Keratinocyte (primary cell): ENCODE data around the gene ZSCAN1. TPM values are rescaled to one million over a fixed set of nuclear protein-coding genes. Genes with fewer than 3 reads are reported as not detected.

Experiments used
- DNase-seq: peaks from one replicate; pipeline ENCODE4 v3.0.0-alpha.2; 2011; ENCODE audit warnings: low read depth, missing footprints, low spot score
- FAIRE-seq: peaks from 2 replicates; lab custom pipeline; 2011; peaks lifted over from hg19 to GRCh38; lab: Jason Lieb, UNC
- H2AFZ ChIP-seq: 2 replicates; pipeline ENCODE4 v1.6.0; 2012; ENCODE audit warnings: low read length, control low read depth, inconsistent platforms; ENCODE audit not compliant: control insufficient read depth
- H3K27ac ChIP-seq: 2 replicates; pipeline ENCODE4 v1.5.1; 2011; ENCODE audit warnings: low read length; ENCODE audit not compliant: control insufficient read depth, insufficient read depth
- H3K27me3 ChIP-seq: 3 replicates; pipeline ENCODE4 v1.6.0; 2011; ENCODE audit warnings: low read length; ENCODE audit not compliant: control insufficient read depth, insufficient read depth; ENCODE audit errors: extremely low read depth
- H3K36me3 ChIP-seq, 2 experiments: 2 replicates in 1 of 2; 3 replicates in 1 of 2; pipeline ENCODE4 v1.5.1; 2011; ENCODE audit warnings: low read length in 2 of 2, mild to moderate bottlenecking in 1 of 2; ENCODE audit not compliant: control insufficient read depth in 2 of 2, insufficient read depth in 2 of 2; ENCODE audit errors: extremely low read depth in 1 of 2
- H3K4me1 ChIP-seq: 3 replicates; pipeline ENCODE4 v1.5.1; 2011; ENCODE audit warnings: low read length; ENCODE audit not compliant: control insufficient read depth, insufficient read depth; ENCODE audit errors: extremely low read depth
- H3K4me2 ChIP-seq: 3 replicates; pipeline ENCODE4 v1.6.0; 2011; ENCODE audit warnings: low read depth, low read length; ENCODE audit not compliant: control insufficient read depth, insufficient read depth; ENCODE audit errors: extremely low read depth
- H3K4me3 ChIP-seq, 3 experiments: fragments of 200-600 bp in 1 of 3; sonication (generic) in 1 of 3; 2 replicates in 2 of 3; 3 replicates in 1 of 3; pipeline ENCODE4 v1.5.1; 2011 to 2016; ENCODE audit warnings: low read length in 3 of 3, mild to moderate bottlenecking in 3 of 3, control low read depth in 2 of 3, inconsistent platforms in 1 of 3, low read depth in 1 of 3, mixed read lengths in 1 of 3, mixed run types in 1 of 3, moderate library complexity in 1 of 3; ENCODE audit not compliant: control insufficient read depth in 2 of 3, insufficient read depth in 2 of 3; ENCODE audit errors: extremely low read depth in 1 of 3
- H3K79me2 ChIP-seq: 2 replicates; pipeline ENCODE4 v1.6.0; 2012; ENCODE audit warnings: low read length; ENCODE audit not compliant: control insufficient read depth, insufficient read depth
- H3K9ac ChIP-seq: 3 replicates; pipeline ENCODE4 v1.6.0; 2011; ENCODE audit warnings: low read length; ENCODE audit not compliant: control insufficient read depth, insufficient read depth; ENCODE audit errors: extremely low read depth
- H3K9me1 ChIP-seq: 3 replicates; pipeline ENCODE4 v1.6.0; 2011; ENCODE audit warnings: low read length; ENCODE audit not compliant: control insufficient read depth, insufficient read depth; ENCODE audit errors: extremely low read depth
- H3K9me3 ChIP-seq: 2 replicates; pipeline ENCODE4 v1.5.1; 2012; ENCODE audit warnings: low read depth, low read length; ENCODE audit not compliant: control insufficient read depth
- H4K20me1 ChIP-seq: 3 replicates; pipeline ENCODE4 v1.6.0; 2011; ENCODE audit warnings: low read length; ENCODE audit not compliant: control insufficient read depth, insufficient read depth; ENCODE audit errors: extremely low read depth
- CTCF ChIP-seq, 3 experiments: IDR thresholded peaks in 1 of 3; conservative IDR thresholded peaks in 1 of 3; optimal IDR thresholded peaks in 1 of 3; 2 replicates in 2 of 3; 3 replicates in 1 of 3; pipeline versions ENCODE3 to v1.5.1; 2011; ENCODE audit warnings: low read length in 3 of 3, mild to moderate bottlenecking in 3 of 3, moderate library complexity in 2 of 3, control low read depth in 1 of 3, inconsistent platforms in 1 of 3; ENCODE audit not compliant: insufficient read depth in 2 of 3; ENCODE audit errors: extremely low read depth in 1 of 3
- EZH2 ChIP-seq: IDR thresholded peaks from one replicate; pipeline ENCODE4 v1.6.1; 2012; ENCODE audit warnings: inconsistent platforms, mild to moderate bottlenecking, low read length, moderate library complexity
- dilution Hi-C: fragments of 300-500 bp; cut with MboI; formaldehyde crosslinking; loops from one replicate; pipeline ENCODE4 v1.7.0; 2020; ENCODE audit warnings: low sequenced_read_pairs; ENCODE audit not compliant: extremely low pct_ligation_motif_present
- polyA plus RNA-seq, 5 experiments: library from polyadenylated mRNA; depleted of rRNA in 3 of 5; stranded (reverse) in 3 of 5; stranded (forward) in 1 of 5; unstranded in 1 of 5; fragments of >200 nt; gene quantifications; 1 replicate in 1 of 5; 2 replicates in 3 of 5; 3 replicates in 1 of 5; pipeline versions ENCODE4 v1.2.1 to v1.2.3, GENCODE V29; 2011 to 2012; ENCODE audit warnings: missing spikeins in 2 of 5, low read depth in 1 of 5, low replicate concordance in 1 of 5

ZSCAN1 gene
- polyA plus RNA-seq, 1 donor (not counting 4 experiments of a cell fraction or from before 2014, with no cell fraction given), result not detected

GRCh38 chr19:58083021-58083420 lies 49.2 kb downstream of the ZSCAN1 start:
- no peaks in the 10 kb centered on the region for H3K4me1 ChIP-seq
- no peaks in the 10 kb centered on the region for H3K27me3 ChIP-seq
- H3K4me2 ChIP-seq, result no peak overlapping the region
- H3K27ac ChIP-seq, result no peak overlapping the region
- no peaks in the 10 kb centered on the region for H3K79me2 ChIP-seq
- H4K20me1 ChIP-seq, result no peaks in the 10 kb centered on the region
- DNase-seq (no peak), FAIRE-seq (no peak)
- no peak overlapping the region for H3K9ac ChIP-seq
- dilution Hi-C loops, result no loop called here
- H3K36me3 ChIP-seq, result peaks cover 0 to 8% of the 10 kb centered on the region in 2 experiments
- TF ChIP-seq EZH2, result no peak
- TF ChIP-seq CTCF (optimal IDR thresholded peaks at IDR 0.05 in 1 of 3, IDR thresholded peaks at IDR 0.05 in 1 of 3, conservative IDR thresholded peaks at IDR 0.05 in 1 of 3; ENCODE audit: extremely low read depth in 1 of 3, insufficient read depth in 2 of 3, low read length in 3 of 3), result no peak
- no peak overlapping the region for H2AFZ ChIP-seq
- peaks cover 25% of the 10 kb centered on the region for H3K9me3 ChIP-seq
- H3K4me3 ChIP-seq, result no peak overlapping the region
- no peaks in the 10 kb centered on the region for H3K9me1 ChIP-seq

- no peaks in the 10 kb centered on the region for H3K27me3 ChIP-seq
- H4K20me1 ChIP-seq, result no peaks in the 10 kb centered on the region
- no peaks in the 10 kb centered on the region for H3K9me1 ChIP-seq
- dilution Hi-C loops, result no loop called here
- DNase-seq (no peak), FAIRE-seq (no peak)
- no peak overlapping the region for H2AFZ ChIP-seq
- TF ChIP-seq CTCF (optimal IDR thresholded peaks at IDR 0.05 in 1 of 3, IDR thresholded peaks at IDR 0.05 in 1 of 3, conservative IDR thresholded peaks at IDR 0.05 in 1 of 3; ENCODE audit: extremely low read depth in 1 of 3, insufficient read depth in 2 of 3, low read length in 3 of 3), result no peak
- no peak for TF ChIP-seq EZH2
- H3K36me3 ChIP-seq, result peaks cover 0 to 12% of the 10 kb centered on the region in 2 experiments
- H3K4me1 ChIP-seq, result no peaks in the 10 kb centered on the region
- no peak overlapping the region for H3K27ac ChIP-seq
- no peak overlapping the region for H3K9ac ChIP-seq
- no peak overlapping the region for H3K4me3 ChIP-seq
- H3K79me2 ChIP-seq, result no peaks in the 10 kb centered on the region
- no peak overlapping the region for H3K4me2 ChIP-seq
- peaks cover 31% of the 10 kb centered on the region for H3K9me3 ChIP-seq
These were observed 50.9 kb downstream of the ZSCAN1 start for GRCh38 chr19:58084596-58085347.
